Activated naive CD8-positive, alpha-beta T cell treated with anti-CD3 and anti-CD28 coated beads for 36 hours (primary cell): ENCODE measurements around the gene NMU. TPM values are rescaled to one million over a fixed set of nuclear protein-coding genes. Genes with fewer than 3 reads are reported as not detected.
"Not testable (repeated sequence)": the region's sequence is repeated elsewhere in the genome, so short reads cannot be mapped to it uniquely, and the experiment has no call there.

Experiments used
- DNase-seq: peaks from one replicate; pipeline ENCODE4 v3.0.0; 2021
- H3K27ac Mint-ChIP-seq: one replicate; pipeline ENCODE4 v1.8.0; 2022; ENCODE audit warnings: mild to moderate bottlenecking, moderate library complexity, mixed read lengths
- H3K27me3 Mint-ChIP-seq: one replicate; pipeline ENCODE4 v1.8.0; 2022; ENCODE audit warnings: mild to moderate bottlenecking, mixed read lengths
- H3K36me3 Mint-ChIP-seq: one replicate; pipeline ENCODE4 v1.8.0; 2021; ENCODE audit warnings: mild to moderate bottlenecking, mixed read lengths
- H3K4me1 Mint-ChIP-seq: one replicate; pipeline ENCODE4 v1.8.0; 2021; ENCODE audit warnings: mixed read lengths
- H3K4me3 Mint-ChIP-seq: one replicate; pipeline ENCODE4 v1.8.0; 2022; ENCODE audit warnings: mild to moderate bottlenecking, moderate library complexity, mixed read lengths
- H3K9me3 Mint-ChIP-seq: one replicate; pipeline ENCODE4 v1.8.0; 2022; ENCODE audit warnings: mixed read lengths
- total RNA-seq, 2 experiments: library from RNA; stranded (reverse); gene quantifications; one replicate each; pipeline ENCODE4 v1.2.3, GENCODE V29; 2021

The NMU gene
- total RNA-seq, 2 experiments from 2014 or later: 0.56 to 0.90 TPM

- Mint-ChIP-seq H3K27ac (no peak overlapping the region), H3K36me3 (no peaks in the 10 kb centered on the region), H3K4me1 (no peaks in the 10 kb centered on the region), H3K9me3 (no peaks in the 10 kb centered on the region), H3K4me3 (no peak overlapping the region), H3K27me3 (peaks cover 23% of the 10 kb centered on the region)
- DNase-seq: no peak
These were observed 14.4 kb upstream of the NMU start for GRCh38 chr4:55650483-55650882.

GRCh38 chr4:55637272-55637820 lies 1.2 kb upstream of the NMU start:
- no peaks in the 10 kb centered on the region for H3K9me3 Mint-ChIP-seq
- H3K36me3 Mint-ChIP-seq: no peaks in the 10 kb centered on the region
- DNase-seq: no peak
- no peak overlapping the region for H3K4me3 Mint-ChIP-seq
- H3K27ac Mint-ChIP-seq: no peak overlapping the region
- H3K27me3 Mint-ChIP-seq: peaks cover 64% of the 10 kb centered on the region
- peaks cover 16% of the 10 kb centered on the region for H3K4me1 Mint-ChIP-seq

DNA sequence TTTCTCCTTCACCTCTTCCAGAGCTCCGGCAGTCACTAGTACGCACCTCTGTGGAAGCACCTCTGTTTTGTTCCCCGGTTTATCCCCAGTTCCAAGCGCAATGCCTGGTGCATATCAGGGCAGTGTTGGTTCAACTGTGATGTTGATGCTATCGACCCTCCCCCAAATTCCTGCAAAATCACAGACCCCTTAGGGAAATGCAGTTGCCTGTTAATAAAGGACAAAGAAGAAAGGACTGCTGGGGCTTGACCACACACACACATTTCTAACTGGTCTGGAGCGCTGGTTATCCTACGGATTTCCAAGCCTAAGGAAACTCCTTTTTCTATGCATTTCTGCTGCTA lies 530 bp upstream of the NMU start:
- Mint-ChIP-seq H3K4me3 (peak overlapping the region; percentile 62), H3K27ac (no peak overlapping the region), H3K4me1 (peaks cover 16% of the 10 kb centered on the region), H3K36me3 (no peaks in the 10 kb centered on the region), H3K9me3 (no peaks in the 10 kb centered on the region), H3K27me3 (peaks cover 68% of the 10 kb centered on the region)
- DNase-seq: no peak

DNA sequence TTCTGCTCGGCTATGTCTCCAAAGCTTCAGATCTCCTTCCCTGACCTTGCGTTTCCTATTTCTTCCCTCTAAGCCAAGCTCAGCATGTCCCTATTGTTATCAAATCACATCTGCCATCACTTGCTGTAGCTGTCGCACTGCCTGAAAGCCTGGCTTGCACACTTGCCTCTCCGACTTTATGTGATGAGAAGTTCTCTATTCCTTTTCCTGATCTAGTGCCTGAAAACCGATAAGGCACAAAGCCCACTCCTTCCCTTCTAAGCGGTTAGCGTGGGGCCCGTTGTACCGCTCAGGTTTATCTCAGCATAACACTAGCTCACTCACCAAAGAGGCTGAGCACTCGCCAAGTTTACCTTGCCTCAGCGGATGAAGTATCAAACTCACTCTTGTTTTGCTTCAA lies 816 bp downstream of the NMU start:
- DNase-seq: no peak
- Mint-ChIP-seq H3K27ac (no peak overlapping the region), H3K4me3 (peak overlapping the region; percentile 71), H3K4me1 (peaks cover 16% of the 10 kb centered on the region), H3K27me3 (peaks cover 76% of the 10 kb centered on the region), H3K36me3 (no peaks in the 10 kb centered on the region), H3K9me3 (no peaks in the 10 kb centered on the region)

DNA sequence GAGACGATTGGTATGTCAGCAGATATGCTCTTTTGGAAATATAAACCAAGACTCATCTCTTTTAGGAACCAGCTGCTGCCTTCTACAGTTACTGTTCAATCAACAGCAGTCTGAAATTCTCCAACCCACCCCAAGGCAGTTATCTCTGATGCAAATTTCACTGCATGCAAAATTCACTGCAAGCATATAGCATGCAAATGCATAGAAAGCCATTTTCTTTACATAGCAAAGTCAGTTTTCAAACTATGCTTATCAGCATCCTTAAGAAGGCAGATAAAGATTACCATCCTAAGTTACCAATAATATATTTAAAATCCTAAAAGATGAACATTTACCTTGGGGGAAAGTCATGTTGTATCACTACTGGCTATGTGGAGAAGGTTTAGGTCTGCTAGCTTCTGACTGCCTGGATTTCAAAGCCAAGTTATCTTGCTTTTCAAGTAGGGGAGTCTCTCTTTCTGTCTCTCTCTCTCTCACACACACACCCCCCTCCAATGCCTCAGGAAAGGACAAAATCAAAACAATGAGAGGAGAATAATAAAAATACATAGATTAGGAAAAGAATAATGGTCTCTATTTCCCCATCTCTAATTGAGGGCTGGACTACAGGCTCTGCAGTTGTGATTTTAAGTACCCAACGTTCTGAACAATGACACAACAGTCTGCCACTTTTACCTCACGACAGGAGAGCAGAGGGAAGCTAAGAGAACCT lies 1.5 kb downstream of the NMU start:
- no peaks in the 10 kb centered on the region for H3K36me3 Mint-ChIP-seq
- H3K27me3 Mint-ChIP-seq: peaks cover 77% of the 10 kb centered on the region
- peaks cover 16% of the 10 kb centered on the region for H3K4me1 Mint-ChIP-seq
- DNase-seq: no peak
- no peak overlapping the region for H3K27ac Mint-ChIP-seq
- H3K4me3 Mint-ChIP-seq: no peak overlapping the region
- no peaks in the 10 kb centered on the region for H3K9me3 Mint-ChIP-seq

DNA sequence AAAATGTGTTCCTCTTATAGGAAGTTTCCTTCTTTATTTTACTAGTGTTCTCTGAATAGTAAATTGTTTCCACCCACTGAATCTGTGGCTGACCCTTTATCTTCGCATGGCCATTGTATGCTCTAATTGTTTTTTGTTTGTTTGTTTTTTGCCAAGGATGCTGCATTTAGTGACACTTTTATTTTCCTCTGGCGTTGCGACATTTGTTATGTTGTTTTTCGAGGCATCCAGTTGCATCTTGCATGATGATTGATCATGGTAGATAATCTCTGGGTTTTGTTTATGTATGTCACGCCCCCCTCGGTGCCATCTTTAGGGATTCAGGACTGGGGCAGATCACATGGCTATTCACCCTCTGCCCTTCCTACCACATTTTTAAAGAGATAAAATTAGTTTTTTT lies 2.2 kb downstream of the NMU start:
- no peak overlapping the region for H3K4me3 Mint-ChIP-seq
- no peak overlapping the region for H3K27ac Mint-ChIP-seq
- peaks cover 80% of the 10 kb centered on the region for H3K27me3 Mint-ChIP-seq
- H3K4me1 Mint-ChIP-seq: peaks cover 16% of the 10 kb centered on the region
- DNase-seq: no peak
- H3K9me3 Mint-ChIP-seq: no peaks in the 10 kb centered on the region
- no peaks in the 10 kb centered on the region for H3K36me3 Mint-ChIP-seq

DNA sequence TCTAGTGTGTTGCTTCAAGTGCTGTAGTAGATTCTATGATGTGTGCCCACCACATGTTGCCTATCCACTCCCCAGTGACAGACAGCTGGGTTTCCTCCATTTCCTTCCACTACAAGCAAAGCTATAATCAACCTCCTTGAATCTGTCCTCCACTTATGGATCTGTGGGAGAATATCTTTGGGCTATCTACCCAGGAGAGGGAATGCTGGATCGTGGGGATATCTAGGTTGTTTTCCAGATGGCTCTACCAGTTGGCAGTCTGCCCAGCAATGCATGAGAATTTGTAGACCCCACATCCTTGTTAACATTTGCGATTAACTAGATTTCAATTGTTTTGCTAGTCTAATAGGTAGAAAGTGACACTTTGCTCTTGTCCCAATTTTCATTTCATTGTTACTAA lies 10.3 kb downstream of the NMU start:
- H3K4me1 Mint-ChIP-seq: no peaks in the 10 kb centered on the region
- H3K27ac Mint-ChIP-seq: no peak overlapping the region
- H3K36me3 Mint-ChIP-seq: no peaks in the 10 kb centered on the region
- no peak overlapping the region for H3K4me3 Mint-ChIP-seq
- no peak for DNase-seq
- H3K9me3 Mint-ChIP-seq: no peaks in the 10 kb centered on the region
- H3K27me3 Mint-ChIP-seq: peaks cover 15% of the 10 kb centered on the region

DNA sequence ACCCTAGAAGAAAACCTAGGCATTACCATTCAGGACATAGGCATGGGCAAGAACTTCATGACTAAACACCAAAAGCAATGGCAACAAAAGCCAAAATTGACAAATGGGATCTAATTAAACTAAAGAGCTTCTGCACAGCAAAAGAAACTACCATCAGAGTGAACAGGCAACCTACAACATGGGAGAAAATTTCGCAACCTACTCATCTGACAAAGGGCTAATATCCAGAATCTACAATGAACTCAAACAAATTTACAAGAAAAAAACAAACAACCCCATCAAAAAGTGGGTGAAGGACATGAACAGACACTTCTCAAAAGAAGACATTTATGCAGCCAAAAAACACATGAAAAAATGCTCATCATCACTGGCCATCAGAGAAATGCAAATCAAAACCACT lies 12.0 kb downstream of the NMU start:
- H3K27me3 Mint-ChIP-seq, DNase-seq, H3K4me1 Mint-ChIP-seq, H3K4me3 Mint-ChIP-seq, H3K36me3 Mint-ChIP-seq, H3K27ac Mint-ChIP-seq, H3K9me3 Mint-ChIP-seq: not testable (repeated sequence)

DNA sequence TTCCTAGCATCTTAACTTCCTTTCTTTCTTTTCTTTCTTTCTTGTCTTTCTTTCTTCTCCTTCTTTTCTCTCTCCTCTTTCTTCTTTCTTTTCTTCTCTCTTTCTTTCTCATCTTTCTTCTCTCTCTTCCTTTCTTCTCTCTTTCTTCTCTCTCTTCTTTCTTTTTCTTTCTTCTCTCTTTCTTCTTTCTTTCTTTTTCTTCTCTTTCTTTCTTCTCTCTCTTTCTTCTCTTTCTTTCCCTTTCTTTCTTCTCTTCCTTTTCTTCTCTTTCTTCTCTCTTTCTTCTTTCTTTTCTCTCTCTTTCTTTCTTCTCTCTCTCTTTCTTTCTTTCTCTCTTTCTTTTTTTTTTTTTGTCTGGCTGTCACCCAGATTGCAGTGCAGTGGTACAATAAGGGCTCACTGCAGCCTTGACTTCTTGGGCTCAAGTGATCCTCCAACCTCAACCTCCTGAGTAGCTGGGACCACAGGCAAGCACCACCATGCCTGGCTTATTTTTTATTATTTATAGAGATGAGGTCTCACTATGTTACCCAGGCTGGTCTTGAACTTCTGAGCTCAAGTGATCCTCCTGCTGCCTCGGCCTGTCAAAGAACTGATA lies 17.5 kb downstream of the NMU start:
- no peaks in the 10 kb centered on the region for H3K36me3 Mint-ChIP-seq
- peaks cover 26% of the 10 kb centered on the region for H3K27me3 Mint-ChIP-seq
- H3K9me3 Mint-ChIP-seq: no peaks in the 10 kb centered on the region

DNA sequence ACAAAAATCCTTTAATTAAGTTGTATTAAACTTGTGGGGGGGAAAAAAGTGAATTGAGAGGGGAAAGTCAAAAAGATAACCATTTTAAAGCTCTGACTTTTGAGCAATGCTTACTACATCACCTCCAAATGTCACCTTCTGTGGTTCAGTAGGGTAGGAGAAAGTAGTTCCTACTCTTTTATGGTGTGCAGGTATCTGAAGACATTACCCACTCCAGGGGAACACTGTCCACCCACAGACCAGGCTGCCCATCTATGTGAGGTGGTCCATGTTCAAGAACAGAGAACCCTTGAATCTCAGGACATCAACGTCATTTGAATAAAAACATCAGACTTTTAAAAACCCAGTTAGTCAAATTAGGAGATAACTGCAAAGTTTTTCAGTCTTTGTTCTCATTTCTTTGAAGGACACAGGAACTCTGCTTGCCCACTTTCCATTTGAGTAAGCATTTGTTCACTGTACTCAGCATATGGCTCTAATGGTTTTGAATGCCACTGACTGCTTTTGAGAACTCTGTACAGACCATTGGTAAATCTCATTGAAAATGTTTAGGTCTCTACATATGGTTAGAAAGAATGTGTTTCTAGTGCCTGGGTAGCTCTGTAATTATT lies 18.4 kb downstream of the NMU start:
- no peak for DNase-seq
- Mint-ChIP-seq H3K9me3 (no peaks in the 10 kb centered on the region), H3K36me3 (no peaks in the 10 kb centered on the region), H3K4me1 (peaks cover 6% of the 10 kb centered on the region), H3K4me3 (no peak overlapping the region), H3K27ac (peak overlapping the region; percentile 21), H3K27me3 (peaks cover 26% of the 10 kb centered on the region)

More for the DNA sequence above, 17.5 kb downstream of the NMU start:
- peaks cover 6% of the 10 kb centered on the region for H3K4me1 Mint-ChIP-seq
- no peak overlapping the region for H3K4me3 Mint-ChIP-seq
- no peak for DNase-seq
- no peak overlapping the region for H3K27ac Mint-ChIP-seq

DNA sequence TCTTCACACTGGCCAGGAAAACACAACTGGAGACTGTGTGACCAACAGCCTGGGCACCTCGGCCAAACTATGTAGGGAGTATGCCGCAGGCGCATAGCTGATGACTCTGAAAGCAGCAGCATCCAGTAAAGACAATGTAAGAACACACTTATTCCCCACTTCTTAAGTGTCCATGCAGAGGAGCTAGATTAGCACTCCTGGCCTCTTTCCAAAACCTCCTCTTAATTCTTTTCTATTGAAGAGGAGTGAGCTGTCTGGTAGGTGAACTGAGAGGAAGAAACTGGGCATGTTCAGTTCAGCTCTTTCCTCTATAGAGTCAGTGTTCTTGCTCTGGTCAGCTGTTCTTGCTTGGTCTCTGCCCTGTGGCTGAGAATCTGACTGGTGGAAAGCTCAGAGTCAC lies 21.1 kb downstream of the NMU start:
- H3K27ac Mint-ChIP-seq: no peak overlapping the region

DNA sequence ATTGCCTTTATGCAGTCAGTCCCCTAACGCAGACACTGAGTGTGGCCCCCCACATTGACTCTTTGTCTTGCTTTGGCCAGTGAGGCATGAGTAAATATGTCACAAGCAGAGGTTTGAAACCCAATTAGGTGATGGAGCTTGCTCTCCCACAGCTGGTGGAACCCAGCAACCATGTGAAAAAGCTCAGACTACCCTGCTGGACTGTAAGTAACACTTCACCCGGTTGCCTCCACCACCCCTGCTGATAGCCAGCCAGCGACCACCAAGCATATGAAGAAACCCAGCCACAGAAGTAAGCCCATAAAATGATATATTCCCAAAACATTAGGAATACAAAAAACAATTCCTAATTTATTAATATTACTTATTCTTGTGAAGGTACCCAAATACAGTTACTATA lies 22.5 kb downstream of the NMU start:
- H3K4me3 Mint-ChIP-seq: no peak overlapping the region
- no peaks in the 10 kb centered on the region for H3K36me3 Mint-ChIP-seq
- peaks cover 22% of the 10 kb centered on the region for H3K27me3 Mint-ChIP-seq

More for the DNA sequence above, 21.1 kb downstream of the NMU start:
- Mint-ChIP-seq H3K9me3 (no peaks in the 10 kb centered on the region), H3K36me3 (no peaks in the 10 kb centered on the region), H3K27me3 (peaks cover 26% of the 10 kb centered on the region), H3K4me3 (no peak overlapping the region), H3K4me1 (peaks cover 6% of the 10 kb centered on the region)
- no peak for DNase-seq

GRCh38 chr4:55612341-55612740 lies 23.8 kb downstream of the NMU start:
- no peaks in the 10 kb centered on the region for H3K9me3 Mint-ChIP-seq

More for the DNA sequence above, 22.5 kb downstream of the NMU start:
- H3K4me1 Mint-ChIP-seq: peaks cover 6% of the 10 kb centered on the region
- no peak for DNase-seq
- no peak overlapping the region for H3K27ac Mint-ChIP-seq
- H3K9me3 Mint-ChIP-seq: no peaks in the 10 kb centered on the region

GRCh38 chr4:55611358-55612059 lies 24.6 kb downstream of the NMU start:
- no peaks in the 10 kb centered on the region for H3K4me1 Mint-ChIP-seq
- H3K36me3 Mint-ChIP-seq: no peaks in the 10 kb centered on the region
- no peak for DNase-seq
- H3K9me3 Mint-ChIP-seq: no peaks in the 10 kb centered on the region
- H3K27ac Mint-ChIP-seq: no peak overlapping the region
- peaks cover 9% of the 10 kb centered on the region for H3K27me3 Mint-ChIP-seq
- no peak overlapping the region for H3K4me3 Mint-ChIP-seq

More at GRCh38 chr4:55612341-55612740, 23.8 kb downstream of the NMU start:
- no peak overlapping the region for H3K27ac Mint-ChIP-seq
- no peak for DNase-seq
- no peaks in the 10 kb centered on the region for H3K36me3 Mint-ChIP-seq
- H3K4me3 Mint-ChIP-seq: no peak overlapping the region
- peaks cover 15% of the 10 kb centered on the region for H3K27me3 Mint-ChIP-seq
- no peaks in the 10 kb centered on the region for H3K4me1 Mint-ChIP-seq

DNA sequence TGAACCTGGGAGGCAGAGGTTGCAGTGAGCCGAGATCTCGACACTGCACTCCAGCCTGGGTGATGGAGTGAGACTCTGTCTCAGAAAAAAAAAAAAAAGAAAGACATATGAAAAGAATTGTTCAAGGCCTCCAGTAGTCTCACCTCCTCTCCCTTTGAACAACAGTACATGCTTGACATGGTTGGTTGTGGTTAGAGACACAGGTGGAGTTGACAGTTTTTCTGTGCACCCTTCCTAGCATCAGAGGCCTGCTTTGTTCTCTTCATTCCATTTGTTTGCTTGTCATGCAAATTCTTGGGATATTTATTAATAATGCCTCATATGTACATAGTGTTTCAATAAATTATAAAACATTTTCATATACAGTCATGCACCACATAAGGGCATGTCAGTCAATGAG lies 25.7 kb downstream of the NMU start:
- H3K27me3 Mint-ChIP-seq: peaks cover under 1% of the 10 kb centered on the region
- no peak for DNase-seq
- H3K4me1 Mint-ChIP-seq: no peaks in the 10 kb centered on the region
- H3K27ac Mint-ChIP-seq: no peak overlapping the region
- H3K9me3 Mint-ChIP-seq: no peaks in the 10 kb centered on the region
- no peak overlapping the region for H3K4me3 Mint-ChIP-seq
- no peaks in the 10 kb centered on the region for H3K36me3 Mint-ChIP-seq
